Osteocyte (in vitro differentiated cells): ENCODE results near the gene MESP2. TPM values are rescaled to one million over a fixed set of nuclear protein-coding genes. Genes with fewer than 3 reads are reported as not detected.

Source experiments
- DNase-seq: peaks from one replicate; pipeline ENCODE4 v3.0.0; 2021; ENCODE audit warnings: mixed read lengths; ENCODE audit not compliant: unreplicated experiment; ENCODE audit errors: extremely low spot score
- H3K27ac Mint-ChIP-seq: one replicate; pipeline ENCODE4 v1.8.0; 2021; ENCODE audit warnings: mild to moderate bottlenecking, mixed read lengths; ENCODE audit not compliant: unreplicated experiment
- H3K27me3 Mint-ChIP-seq: one replicate; pipeline ENCODE4 v1.8.0; 2021; ENCODE audit warnings: mixed read lengths; ENCODE audit not compliant: unreplicated experiment
- H3K36me3 Mint-ChIP-seq: one replicate; pipeline ENCODE4 v1.8.0; 2021; ENCODE audit warnings: mixed read lengths; ENCODE audit not compliant: unreplicated experiment
- H3K4me1 Mint-ChIP-seq: one replicate; pipeline ENCODE4 v1.8.0; 2021; ENCODE audit warnings: mixed read lengths; ENCODE audit not compliant: unreplicated experiment
- H3K4me3 Mint-ChIP-seq: one replicate; pipeline ENCODE4 v1.8.0; 2021; ENCODE audit warnings: mild to moderate bottlenecking, moderate library complexity, mixed read lengths; ENCODE audit not compliant: unreplicated experiment
- H3K9me3 Mint-ChIP-seq: one replicate; pipeline ENCODE4 v1.8.0; 2021; ENCODE audit warnings: mixed read lengths; ENCODE audit not compliant: unreplicated experiment
- CTCF ChIP-seq: fragments of 200-600 bp; sonication (generic); IDR thresholded peaks from 2 replicates; pipeline ENCODE4 v1.5.0; 2021; ENCODE audit warnings: antibody characterized with exemption, mild to moderate bottlenecking, moderate library complexity
- total RNA-seq: library from RNA; stranded (reverse); gene quantifications from 2 replicates; pipeline ENCODE4 v1.2.1, GENCODE V29; 2021

The MESP2 gene
- total RNA-seq, 1 donor from 2014 or later = not detected

GRCh38 chr15:89749951-89750559 lies 26.1 kb upstream of the MESP2 start:
- Mint-ChIP-seq H3K27ac (no peak overlapping the region), H3K9me3 (no peaks in the 10 kb centered on the region), H3K4me1 (peaks cover 10% of the 10 kb centered on the region), H3K4me3 (peak overlapping the region; percentile 63), H3K27me3 (no peaks in the 10 kb centered on the region), H3K36me3 (no peaks in the 10 kb centered on the region)
- DNase-seq = no peak
- TF ChIP-seq CTCF = no peak

- Mint-ChIP-seq H3K27me3 (no peaks in the 10 kb centered on the region), H3K4me3 (peak within 1 kb of the TSS; percentile 63), H3K27ac (no peak within 1 kb of the TSS), H3K9me3 (no peaks in the 10 kb centered on the region), H3K36me3 (no peaks in the 10 kb centered on the region), H3K4me1 (peaks cover 13% of the 10 kb centered on the region)
- TF ChIP-seq CTCF = peak; percentile 77
- DNase-seq = peak; percentile 98
Observed at GRCh38 chr15:89750560-89751542, 25.3 kb upstream of the MESP2 start, which contains the start of gene MESP1. TSS of gene MESP1 (minus strand) at chr15:89751249. CDS start at chr15:89751231, 18 bp downstream.

- Mint-ChIP-seq H3K4me1 (peaks cover 13% of the 10 kb centered on the region), H3K36me3 (no peaks in the 10 kb centered on the region), H3K27ac (no peak overlapping the region), H3K27me3 (no peaks in the 10 kb centered on the region), H3K9me3 (no peaks in the 10 kb centered on the region), H3K4me3 (no peak overlapping the region)
- TF ChIP-seq CTCF = no peak
- DNase-seq = no peak
Observed at GRCh38 chr15:89751748-89752147, 24.4 kb upstream of the MESP2 start.

- H3K36me3 Mint-ChIP-seq = no peaks in the 10 kb centered on the region
- H3K9me3 Mint-ChIP-seq = no peaks in the 10 kb centered on the region
- no peaks in the 10 kb centered on the region for H3K27me3 Mint-ChIP-seq
- TF ChIP-seq CTCF = no peak
- no peak for DNase-seq
- H3K4me3 Mint-ChIP-seq = no peak overlapping the region
- no peak overlapping the region for H3K27ac Mint-ChIP-seq
- peaks cover 13% of the 10 kb centered on the region for H3K4me1 Mint-ChIP-seq
Observed at GRCh38 chr15:89753855-89754254, 22.3 kb upstream of the MESP2 start.
